ENCODE results near the gene CXCL1. TPM values are rescaled to one million over a fixed set of nuclear protein-coding genes. Genes with fewer than 3 reads are reported as not detected.

Gene CXCL1
- total RNA-seq, 1 experiment from 2014 or later: 267 TPM

DNA sequence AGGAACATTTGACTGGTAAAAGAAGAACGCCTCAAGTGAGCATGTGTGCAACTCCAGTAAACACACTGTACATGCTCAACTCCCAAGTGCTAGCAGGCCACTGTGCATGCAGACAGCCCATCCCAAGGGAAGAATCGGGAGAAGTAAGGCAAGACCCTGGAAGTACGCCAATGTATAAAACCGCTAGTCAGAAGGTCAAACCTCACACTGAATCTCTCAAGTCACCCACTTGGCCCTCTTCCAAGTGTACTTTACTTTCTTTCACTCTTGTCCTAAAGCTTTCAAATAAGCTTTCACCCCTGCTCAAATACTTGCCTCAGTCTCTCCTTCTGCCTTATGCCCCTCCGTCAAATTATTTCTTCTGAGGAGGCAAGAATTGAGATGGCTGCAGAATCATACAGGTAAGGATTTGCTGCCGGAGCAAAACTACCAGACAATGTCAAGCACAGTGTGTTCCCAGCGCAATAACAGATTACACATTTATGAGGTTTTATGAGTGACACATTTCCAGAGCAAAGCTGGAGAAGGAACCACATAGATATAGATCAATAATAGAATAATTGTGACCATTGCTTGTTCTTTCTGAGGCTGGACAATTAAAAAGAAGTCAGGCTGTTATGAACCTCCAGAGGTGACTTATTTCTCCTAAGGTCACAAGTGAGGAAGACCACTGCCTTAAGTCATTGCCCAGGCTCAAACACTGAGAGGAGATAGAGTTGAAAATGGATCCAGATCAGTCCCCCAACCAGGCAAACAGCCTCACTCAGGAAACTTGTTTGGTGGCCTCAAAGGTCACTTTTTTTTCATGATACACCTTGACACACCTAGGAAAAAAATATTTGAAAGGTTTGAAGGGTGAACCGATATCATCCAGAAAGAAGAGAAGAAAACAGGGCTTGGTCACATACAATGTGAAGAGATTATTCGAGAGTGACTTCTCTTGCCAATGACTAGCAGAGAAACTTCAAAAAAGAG is 26.3 kb downstream of the CXCL1 start:
- Histone ChIP-seq H2AFZ (ENCODE audit: low read length) (no peak overlapping the region), H3K4me1 (ENCODE audit: insufficient read depth, low read length) (peaks cover 18% of the 10 kb centered on the region), H3K36me3 (ENCODE audit: low read depth, low read length) (no peaks in the 10 kb centered on the region), H3K9me2 (replicated peaks; ENCODE audit: low read length) (0 out of 2 replicates have a peak, but pooled peaks cover 4% of the 10 kb centered on the region), H4K20me1 (ENCODE audit: low read length) (no peaks in the 10 kb centered on the region), H3F3A (ENCODE audit: low read length, unreplicated experiment) (no peaks in the 10 kb centered on the region), H3K79me2 (ENCODE audit: low read length) (no peaks in the 10 kb centered on the region), H3K4me3 (ENCODE audit: low read length) (no peak overlapping the region), H3K27me3 (ENCODE audit: low read length) (no peaks in the 10 kb centered on the region), H3K9me3 (ENCODE audit: low read length) (no peaks in the 10 kb centered on the region), H3K4me2 (ENCODE audit: low read length) (peak overlapping the region; percentile 46), H3K27ac (ENCODE audit: low read length) (peak overlapping the region; percentile 20), H3K9ac (ENCODE audit: low read length) (no peak overlapping the region)
- TF ChIP-seq EZH2 (IDR thresholded peaks at IDR 0.05; ENCODE audit: low read length, unreplicated experiment) (no peak), EZH2phosphoT487 (IDR thresholded peaks at IDR 0.05; ENCODE audit: borderline replicate concordance, low read length) (no peak)
- TF ChIP-seq, protein P1, sequence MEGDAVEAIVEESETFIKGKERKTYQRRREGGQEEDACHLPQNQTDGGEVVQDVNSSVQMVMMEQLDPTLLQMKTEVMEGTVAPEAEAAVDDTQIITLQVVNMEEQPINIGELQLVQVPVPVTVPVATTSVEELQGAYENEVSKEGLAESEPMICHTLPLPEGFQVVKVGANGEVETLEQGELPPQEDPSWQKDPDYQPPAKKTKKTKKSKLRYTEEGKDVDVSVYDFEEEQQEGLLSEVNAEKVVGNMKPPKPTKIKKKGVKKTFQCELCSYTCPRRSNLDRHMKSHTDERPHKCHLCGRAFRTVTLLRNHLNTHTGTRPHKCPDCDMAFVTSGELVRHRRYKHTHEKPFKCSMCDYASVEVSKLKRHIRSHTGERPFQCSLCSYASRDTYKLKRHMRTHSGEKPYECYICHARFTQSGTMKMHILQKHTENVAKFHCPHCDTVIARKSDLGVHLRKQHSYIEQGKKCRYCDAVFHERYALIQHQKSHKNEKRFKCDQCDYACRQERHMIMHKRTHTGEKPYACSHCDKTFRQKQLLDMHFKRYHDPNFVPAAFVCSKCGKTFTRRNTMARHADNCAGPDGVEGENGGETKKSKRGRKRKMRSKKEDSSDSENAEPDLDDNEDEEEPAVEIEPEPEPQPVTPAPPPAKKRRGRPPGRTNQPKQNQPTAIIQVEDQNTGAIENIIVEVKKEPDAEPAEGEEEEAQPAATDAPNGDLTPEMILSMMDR (conservative IDR thresholded peaks at IDR 0.05; ENCODE audit: low read depth, low read length): no peak
- intact Hi-C loops (cut with micrococcal nuclease): no loop called here
- CTCF ChIA-PET: no interaction called here
- BruUV-seq (replicated peaks): no TSS peak
- ATAC-seq (peak; percentile 75), DNase-seq (peak; percentile 67)
- POLR2A ChIA-PET (ENCODE audit: unreplicated experiment): no interaction called here

DNA sequence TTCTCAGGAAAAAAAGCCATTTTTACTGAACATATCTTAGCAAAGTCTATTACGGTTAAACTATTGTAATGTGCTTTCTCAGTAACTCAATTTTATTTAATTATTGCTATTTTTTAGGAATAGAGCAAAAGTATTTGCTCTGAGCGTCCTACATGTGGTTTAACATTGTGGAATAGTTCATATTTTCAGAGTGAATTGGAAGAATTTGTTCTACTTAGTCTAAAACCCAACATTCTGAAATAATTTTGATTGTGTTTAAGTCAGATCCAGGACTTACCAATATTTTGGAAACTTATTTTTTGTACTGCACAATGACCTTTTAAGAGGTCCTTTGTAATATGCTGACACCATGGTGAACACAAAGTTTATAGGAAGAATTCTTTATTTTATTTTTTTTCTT is 27.2 kb downstream of the CXCL1 start:
- POLR2A ChIA-PET (ENCODE audit: unreplicated experiment): no interaction called here
- no peaks in the 10 kb centered on the region for H3K9me3 ChIP-seq (ENCODE audit: low read length)

More for the DNA sequence above, 27.2 kb downstream of the CXCL1 start:
- H3K4me1 ChIP-seq (ENCODE audit: insufficient read depth, low read length): peaks cover 16% of the 10 kb centered on the region
- H3K79me2 ChIP-seq (ENCODE audit: low read length): no peaks in the 10 kb centered on the region
- no peak overlapping the region for H3K4me3 ChIP-seq (ENCODE audit: low read length)
- no peaks in the 10 kb centered on the region for H4K20me1 ChIP-seq (ENCODE audit: low read length)
- H3K9ac ChIP-seq (ENCODE audit: low read length): no peak overlapping the region
- 0 out of 2 replicates have a peak, but pooled peaks cover 4% of the 10 kb centered on the region for H3K9me2 ChIP-seq (replicated peaks; ENCODE audit: low read length)
- no peak overlapping the region for H3K4me2 ChIP-seq (ENCODE audit: low read length)
- DNase-seq (no peak), ATAC-seq (no peak)
- H2AFZ ChIP-seq (ENCODE audit: low read length): no peak overlapping the region
- H3F3A ChIP-seq (ENCODE audit: low read length, unreplicated experiment): no peaks in the 10 kb centered on the region
- H3K27ac ChIP-seq (ENCODE audit: low read length): no peak overlapping the region
- no peaks in the 10 kb centered on the region for H3K36me3 ChIP-seq (ENCODE audit: low read depth, low read length)
- BruUV-seq (replicated peaks): no TSS peak
- H3K27me3 ChIP-seq (ENCODE audit: low read length): no peaks in the 10 kb centered on the region
- intact Hi-C loops (cut with micrococcal nuclease): no loop called here
- no peak for TF ChIP-seq EZH2phosphoT487 (IDR thresholded peaks at IDR 0.05; ENCODE audit: borderline replicate concordance, low read length)
- TF ChIP-seq, protein P1 (conservative IDR thresholded peaks at IDR 0.05; ENCODE audit: low read depth, low read length): no peak
- TF ChIP-seq EZH2 (IDR thresholded peaks at IDR 0.05; ENCODE audit: low read length, unreplicated experiment): no peak
- CTCF ChIA-PET: no interaction called here
